Measurements from ENCODE around the gene CPT1C.

DNA sequence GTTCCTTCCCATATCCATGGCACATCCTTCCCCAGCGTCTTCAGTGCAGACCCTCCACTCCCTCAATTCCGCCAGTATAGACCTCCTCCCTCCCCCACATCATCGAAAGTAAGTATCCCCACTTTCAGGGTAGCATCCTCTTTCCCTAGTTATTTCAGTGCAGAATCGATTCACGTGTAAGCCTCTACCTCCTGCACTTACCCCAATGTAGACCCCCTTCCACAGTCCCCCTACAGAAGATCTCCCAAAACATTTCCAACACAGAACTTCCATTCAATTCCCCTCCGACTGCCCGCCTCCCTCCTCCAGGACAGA, 25.9 kb upstream of the CPT1C start:
- TF ChIP-seq, protein P1, sequence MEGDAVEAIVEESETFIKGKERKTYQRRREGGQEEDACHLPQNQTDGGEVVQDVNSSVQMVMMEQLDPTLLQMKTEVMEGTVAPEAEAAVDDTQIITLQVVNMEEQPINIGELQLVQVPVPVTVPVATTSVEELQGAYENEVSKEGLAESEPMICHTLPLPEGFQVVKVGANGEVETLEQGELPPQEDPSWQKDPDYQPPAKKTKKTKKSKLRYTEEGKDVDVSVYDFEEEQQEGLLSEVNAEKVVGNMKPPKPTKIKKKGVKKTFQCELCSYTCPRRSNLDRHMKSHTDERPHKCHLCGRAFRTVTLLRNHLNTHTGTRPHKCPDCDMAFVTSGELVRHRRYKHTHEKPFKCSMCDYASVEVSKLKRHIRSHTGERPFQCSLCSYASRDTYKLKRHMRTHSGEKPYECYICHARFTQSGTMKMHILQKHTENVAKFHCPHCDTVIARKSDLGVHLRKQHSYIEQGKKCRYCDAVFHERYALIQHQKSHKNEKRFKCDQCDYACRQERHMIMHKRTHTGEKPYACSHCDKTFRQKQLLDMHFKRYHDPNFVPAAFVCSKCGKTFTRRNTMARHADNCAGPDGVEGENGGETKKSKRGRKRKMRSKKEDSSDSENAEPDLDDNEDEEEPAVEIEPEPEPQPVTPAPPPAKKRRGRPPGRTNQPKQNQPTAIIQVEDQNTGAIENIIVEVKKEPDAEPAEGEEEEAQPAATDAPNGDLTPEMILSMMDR (IDR thresholded peaks at IDR 0.05; ENCODE audit: low read depth, low read length, poor library complexity, severe bottlenecking) = no peak
- no peak for TF ChIP-seq EZH2phosphoT487 (IDR thresholded peaks at IDR 0.05; ENCODE audit: borderline replicate concordance, low read length)
